Liver (tissue), 9 donors: ENCODE data around the gene APOL4. TPM values are rescaled to one million over a fixed set of nuclear protein-coding genes. Genes with fewer than 3 reads are reported as not detected.
A peak's percentile ranks its signal among the peaks of the same experiment; 100 is the strongest.

Experiments used
- DNase-seq: peaks from one replicate; pipeline ENCODE4 v3.0.0-alpha.2; 2017; ENCODE audit warnings: low spot score
- H3K27ac ChIP-seq, 2 donors: one replicate each; pipeline ENCODE4 v1.7.0; 2013; ENCODE audit warnings: inconsistent platforms in 2 of 2, low read length in 2 of 2, control low read depth in 1 of 2, low read depth in 1 of 2, mild to moderate bottlenecking in 1 of 2
- H3K27me3 ChIP-seq, 4 donors: one replicate each; pipeline versions ENCODE4 v1.6.1 to v1.7.0; 2013; ENCODE audit warnings: low read length in 3 of 4, inconsistent platforms in 1 of 4, mild to moderate bottlenecking in 1 of 4, moderate library complexity in 1 of 4; ENCODE audit not compliant: control insufficient read depth in 4 of 4, insufficient read depth in 4 of 4
- H3K36me3 ChIP-seq, 4 donors: one replicate each; pipeline versions ENCODE4 v1.6.1 to v1.7.0; 2013; ENCODE audit warnings: low read length in 3 of 4, mild to moderate bottlenecking in 3 of 4, low read depth in 1 of 4, moderate library complexity in 1 of 4; ENCODE audit not compliant: control insufficient read depth in 4 of 4, insufficient read depth in 3 of 4
- H3K4me1 ChIP-seq, 4 donors: one replicate each; pipeline versions ENCODE4 v1.6.1 to v1.7.0; 2013; ENCODE audit warnings: low read length in 3 of 4, mild to moderate bottlenecking in 3 of 4, moderate library complexity in 1 of 4; ENCODE audit not compliant: control insufficient read depth in 4 of 4, insufficient read depth in 4 of 4
- H3K4me3 ChIP-seq, 3 donors: one replicate each; pipeline versions ENCODE4 v1.6.1 to v1.7.0; 2013; ENCODE audit warnings: low read length in 3 of 3, control low read depth in 1 of 3, low read depth in 1 of 3, mild to moderate bottlenecking in 1 of 3
- H3K9ac ChIP-seq, 2 donors: one replicate each; pipeline ENCODE4 v1.7.0; 2013; ENCODE audit warnings: low read length in 2 of 2, mild to moderate bottlenecking in 2 of 2, moderate library complexity in 2 of 2, control low read depth in 1 of 2, low read depth in 1 of 2
- H3K9me3 ChIP-seq, 4 donors: one replicate each; pipeline versions ENCODE4 v1.6.1 to v1.7.0; 2013; ENCODE audit warnings: low read length in 3 of 4; ENCODE audit not compliant: control insufficient read depth in 4 of 4
- EGR1 ChIP-seq, 2 donors: IDR thresholded peaks; 2 replicates each; pipeline ENCODE4 v1.6.1; 2016 to 2018; ENCODE audit warnings: antibody characterized with exemption in 2 of 2, low read depth in 2 of 2
- FOXA1 ChIP-seq: IDR thresholded peaks from 2 replicates; pipeline ENCODE4 v1.6.1; 2016; ENCODE audit warnings: antibody characterized with exemption
- FOXA2 ChIP-seq: IDR thresholded peaks from 2 replicates; pipeline ENCODE4 v1.6.1; 2016; ENCODE audit warnings: antibody characterized with exemption
- GABPA ChIP-seq, 2 donors: IDR thresholded peaks in 1 of 2; conservative IDR thresholded peaks in 1 of 2; 2 replicates each; pipeline ENCODE4 v1.6.1; 2016; ENCODE audit warnings: antibody characterized with exemption in 2 of 2, mild to moderate bottlenecking in 1 of 2, moderate library complexity in 1 of 2
- HNF4A ChIP-seq, 2 donors: conservative IDR thresholded peaks; 2 replicates each; pipeline ENCODE4 v1.6.1; 2016; ENCODE audit warnings: antibody characterized with exemption in 2 of 2, mild to moderate bottlenecking in 2 of 2
- HNF4G ChIP-seq: IDR thresholded peaks from 2 replicates; pipeline ENCODE4 v1.6.1; 2016; ENCODE audit warnings: antibody characterized with exemption
- JUND ChIP-seq, 2 donors: IDR thresholded peaks; 2 replicates each; pipeline ENCODE4 v1.6.1; 2016; ENCODE audit warnings: antibody characterized with exemption in 2 of 2
- NR2F2 ChIP-seq: IDR thresholded peaks from 2 replicates; pipeline ENCODE4 v1.6.1; 2016; ENCODE audit warnings: antibody characterized with exemption
- RAD21 ChIP-seq, 2 donors: IDR thresholded peaks; 2 replicates each; pipeline ENCODE4 v1.6.1; 2016; ENCODE audit warnings: antibody characterized with exemption in 2 of 2, mild to moderate bottlenecking in 2 of 2
- RXRA ChIP-seq, 2 donors: IDR thresholded peaks; 2 replicates each; pipeline ENCODE4 v1.6.1; 2017 to 2018; ENCODE audit warnings: antibody characterized with exemption in 2 of 2, mild to moderate bottlenecking in 1 of 2
- SP1 ChIP-seq: IDR thresholded peaks from 2 replicates; pipeline ENCODE4 v1.6.1; 2018; ENCODE audit warnings: antibody characterized with exemption, mild to moderate bottlenecking
- TAF1 ChIP-seq: conservative IDR thresholded peaks from 2 replicates; pipeline ENCODE4 v1.6.1; 2016; ENCODE audit warnings: antibody characterized with exemption, mild to moderate bottlenecking
- YY1 ChIP-seq: IDR thresholded peaks from 2 replicates; pipeline ENCODE4 v1.6.1; 2016; ENCODE audit warnings: antibody characterized with exemption, mild to moderate bottlenecking
- WGBS: extraction: QIAGEN DNeasy Blood & Tissue Kit; methylation state at CpG from one replicate; pipeline ENCODE4 v1.1.7; 2013; 5-methylcytosine and 5-hydroxymethylcytosine counted together
- polyA plus RNA-seq, 2 donors: library from polyadenylated mRNA; stranded (reverse) in 1 of 2; unstranded in 1 of 2; fragments of 200-250 nt in 1 of 2; fragments of >200 nt in 1 of 2; fragmentation: Nextera tagmentation in 1 of 2; extraction: Ambion mirVana in 1 of 2; gene quantifications; one replicate each; pipeline versions ENCODE4 v1.2.1 to v1.2.3, GENCODE V29; 2013 to 2015
- total RNA-seq, 2 donors: library from RNA; depleted of rRNA; stranded (reverse); fragments of >200 nt; gene quantifications; one replicate each; pipeline ENCODE4 v1.2.3, GENCODE V29; 2014
- TF ChIP-seq, protein P1 (sequence below): IDR thresholded peaks from 2 replicates; pipeline ENCODE4 v1.6.1; 2016; ENCODE audit warnings: antibody characterized with exemption
- TF ChIP-seq, protein P2 (sequence below): fragments of 150-350 bp; IDR thresholded peaks from 2 replicates; pipeline ENCODE4 v1.5.1; 2017; ENCODE audit warnings: improper control_type of control experiment, low read depth, low read length; ENCODE audit not compliant: missing input control
- TF ChIP-seq, protein P3 (sequence below): IDR thresholded peaks from 2 replicates; pipeline ENCODE4 v1.6.1; 2016; ENCODE audit warnings: antibody characterized with exemption
- TF ChIP-seq, protein P4 (sequence below): IDR thresholded peaks from 2 replicates; pipeline ENCODE4 v1.6.1; 2016; ENCODE audit warnings: antibody characterized with exemption
- TF ChIP-seq, protein P5 (sequence below): IDR thresholded peaks from 2 replicates; pipeline ENCODE4 v1.6.1; 2016; ENCODE audit warnings: antibody characterized with exemption, mild to moderate bottlenecking
- donor health status: healthy.
- donor health status: healthy.
- donor health status: healthy.
- donor health status: healthy.
- donor health status: healthy.

The APOL4 gene
- total and polyA plus RNA-seq, 4 donors = 0.59 to 2.3 (median 1.8) TPM

DNA sequence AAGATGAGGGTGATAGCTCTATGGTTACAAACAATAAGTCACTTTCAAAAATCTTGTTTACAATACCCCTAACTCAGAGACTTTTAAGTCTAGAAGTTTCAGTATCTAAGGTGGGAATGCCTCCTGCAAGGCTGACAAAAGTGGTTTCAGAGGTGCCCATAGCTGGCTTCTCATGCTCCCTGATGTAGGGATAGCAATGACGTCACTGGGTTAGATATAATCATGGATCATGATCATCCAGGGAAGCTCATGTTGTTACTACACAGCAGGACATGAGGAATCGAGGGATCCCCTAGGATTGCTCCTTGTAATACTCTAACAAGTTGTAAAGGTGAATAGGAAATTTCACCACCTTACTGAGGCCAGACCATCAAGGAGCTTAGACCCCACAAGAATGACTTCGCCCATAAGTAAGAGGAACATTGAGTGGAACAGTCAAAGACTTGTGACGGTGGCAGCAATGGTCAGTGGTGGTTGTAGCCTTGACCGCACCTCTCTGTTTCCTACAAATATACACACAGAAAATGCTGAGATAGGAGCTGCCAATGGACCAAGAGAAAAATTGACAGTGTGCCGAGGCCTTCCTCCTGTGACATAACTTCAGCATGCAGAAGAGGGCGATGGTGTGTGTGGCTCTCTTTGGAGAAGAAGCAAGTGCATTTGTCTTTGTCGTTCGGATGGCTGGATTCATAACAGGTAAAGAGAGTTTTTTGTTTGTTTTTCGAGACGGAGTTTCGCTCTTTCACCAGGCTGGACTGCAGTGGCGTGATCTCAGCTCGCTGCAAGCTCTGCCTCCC, 15.6 kb downstream of the APOL4 start:
- no peaks in the 10 kb centered on the region for H3K36me3 ChIP-seq
- no peak overlapping the region for H3K27ac ChIP-seq
- H3K9ac ChIP-seq = no peak overlapping the region
- TF ChIP-seq JUND (IDR thresholded peaks at IDR 0.05) = no peak
- no peak for TF ChIP-seq HNF4G
- peak in 1 of 2 donors; percentile 25 for TF ChIP-seq RAD21 (IDR thresholded peaks at IDR 0.05)
- TF ChIP-seq, protein P1, sequence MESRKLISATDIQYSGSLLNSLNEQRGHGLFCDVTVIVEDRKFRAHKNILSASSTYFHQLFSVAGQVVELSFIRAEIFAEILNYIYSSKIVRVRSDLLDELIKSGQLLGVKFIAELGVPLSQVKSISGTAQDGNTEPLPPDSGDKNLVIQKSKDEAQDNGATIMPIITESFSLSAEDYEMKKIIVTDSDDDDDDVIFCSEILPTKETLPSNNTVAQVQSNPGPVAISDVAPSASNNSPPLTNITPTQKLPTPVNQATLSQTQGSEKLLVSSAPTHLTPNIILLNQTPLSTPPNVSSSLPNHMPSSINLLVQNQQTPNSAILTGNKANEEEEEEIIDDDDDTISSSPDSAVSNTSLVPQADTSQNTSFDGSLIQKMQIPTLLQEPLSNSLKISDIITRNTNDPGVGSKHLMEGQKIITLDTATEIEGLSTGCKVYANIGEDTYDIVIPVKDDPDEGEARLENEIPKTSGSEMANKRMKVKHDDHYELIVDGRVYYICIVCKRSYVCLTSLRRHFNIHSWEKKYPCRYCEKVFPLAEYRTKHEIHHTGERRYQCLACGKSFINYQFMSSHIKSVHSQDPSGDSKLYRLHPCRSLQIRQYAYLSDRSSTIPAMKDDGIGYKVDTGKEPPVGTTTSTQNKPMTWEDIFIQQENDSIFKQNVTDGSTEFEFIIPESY = no peak
- TF ChIP-seq SP1 = no peak
- TF ChIP-seq GABPA (IDR thresholded peaks at IDR 0.05 in 1 of 2, conservative IDR thresholded peaks at IDR 0.05 in 1 of 2) = no peak
- no peaks in the 10 kb centered on the region for H3K9me3 ChIP-seq
- H3K27me3 ChIP-seq = no peaks in the 10 kb centered on the region
- no peaks in the 10 kb centered on the region for H3K4me1 ChIP-seq
- 89% methylated on average over 14 of the region's 14 CpGs for WGBS
- no peak for DNase-seq
- no peak overlapping the region for H3K4me3 ChIP-seq

DNA sequence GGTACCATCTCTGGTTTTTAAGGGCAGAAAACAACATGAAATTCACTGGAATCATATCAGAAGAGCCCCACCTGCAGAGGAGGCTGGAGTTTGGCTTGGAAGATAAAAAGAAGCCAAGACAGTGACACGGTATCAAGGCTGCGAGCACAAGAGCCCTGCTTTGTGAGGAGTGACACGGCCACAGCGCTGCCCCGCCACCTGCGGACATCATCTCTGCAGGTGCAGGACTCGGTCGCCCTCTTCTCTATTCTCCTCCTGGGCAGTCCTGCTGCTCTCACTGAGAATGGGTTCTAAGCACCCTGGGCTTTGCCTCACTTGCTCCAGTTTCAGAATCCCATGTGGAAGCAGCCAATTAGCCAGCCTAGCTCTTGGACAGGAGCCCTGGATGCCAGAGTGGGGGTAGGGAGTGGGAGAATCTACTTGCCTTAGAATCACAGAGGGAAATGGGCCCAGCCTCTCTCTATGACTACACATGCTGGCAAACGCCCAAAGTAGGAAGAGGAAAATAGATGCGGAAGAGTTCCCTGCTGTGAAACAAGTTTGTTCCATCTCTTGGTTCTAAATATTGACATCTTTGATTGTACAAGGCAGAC, 17.1 kb downstream of the APOL4 start:
- Histone ChIP-seq H3K36me3 (no peaks in the 10 kb centered on the region), H3K9me3 (no peaks in the 10 kb centered on the region), H3K27me3 (no peaks in the 10 kb centered on the region), H3K27ac (no peak overlapping the region), H3K4me3 (no peak overlapping the region), H3K4me1 (peaks cover 0 to 3% (median 0%) of the 10 kb centered on the region in 4 donors), H3K9ac (no peak overlapping the region)
- WGBS = 83% methylated on average over 10 of the region's 10 CpGs
- TF ChIP-seq YY1 = no peak
- TF ChIP-seq, protein P2, sequence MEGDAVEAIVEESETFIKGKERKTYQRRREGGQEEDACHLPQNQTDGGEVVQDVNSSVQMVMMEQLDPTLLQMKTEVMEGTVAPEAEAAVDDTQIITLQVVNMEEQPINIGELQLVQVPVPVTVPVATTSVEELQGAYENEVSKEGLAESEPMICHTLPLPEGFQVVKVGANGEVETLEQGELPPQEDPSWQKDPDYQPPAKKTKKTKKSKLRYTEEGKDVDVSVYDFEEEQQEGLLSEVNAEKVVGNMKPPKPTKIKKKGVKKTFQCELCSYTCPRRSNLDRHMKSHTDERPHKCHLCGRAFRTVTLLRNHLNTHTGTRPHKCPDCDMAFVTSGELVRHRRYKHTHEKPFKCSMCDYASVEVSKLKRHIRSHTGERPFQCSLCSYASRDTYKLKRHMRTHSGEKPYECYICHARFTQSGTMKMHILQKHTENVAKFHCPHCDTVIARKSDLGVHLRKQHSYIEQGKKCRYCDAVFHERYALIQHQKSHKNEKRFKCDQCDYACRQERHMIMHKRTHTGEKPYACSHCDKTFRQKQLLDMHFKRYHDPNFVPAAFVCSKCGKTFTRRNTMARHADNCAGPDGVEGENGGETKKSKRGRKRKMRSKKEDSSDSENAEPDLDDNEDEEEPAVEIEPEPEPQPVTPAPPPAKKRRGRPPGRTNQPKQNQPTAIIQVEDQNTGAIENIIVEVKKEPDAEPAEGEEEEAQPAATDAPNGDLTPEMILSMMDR = no peak
- TF ChIP-seq, protein P1 = no peak
- no peak for TF ChIP-seq TAF1
- TF ChIP-seq JUND (IDR thresholded peaks at IDR 0.05) = no peak
- TF ChIP-seq RAD21 (IDR thresholded peaks at IDR 0.05) = no peak
- TF ChIP-seq SP1 = no peak
- TF ChIP-seq FOXA2 = no peak
- TF ChIP-seq, protein P3, sequence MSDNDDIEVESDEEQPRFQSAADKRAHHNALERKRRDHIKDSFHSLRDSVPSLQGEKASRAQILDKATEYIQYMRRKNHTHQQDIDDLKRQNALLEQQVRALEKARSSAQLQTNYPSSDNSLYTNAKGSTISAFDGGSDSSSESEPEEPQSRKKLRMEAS = no peak
- no peak for TF ChIP-seq FOXA1
- no peak for TF ChIP-seq EGR1 (IDR thresholded peaks at IDR 0.05; ENCODE audit: low read depth in 2 of 2)
- no peak for TF ChIP-seq RXRA (IDR thresholded peaks at IDR 0.05)
- TF ChIP-seq NR2F2 = no peak
- TF ChIP-seq, protein P4, sequence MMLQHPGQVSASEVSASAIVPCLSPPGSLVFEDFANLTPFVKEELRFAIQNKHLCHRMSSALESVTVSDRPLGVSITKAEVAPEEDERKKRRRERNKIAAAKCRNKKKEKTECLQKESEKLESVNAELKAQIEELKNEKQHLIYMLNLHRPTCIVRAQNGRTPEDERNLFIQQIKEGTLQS = no peak
- TF ChIP-seq, protein P5, sequence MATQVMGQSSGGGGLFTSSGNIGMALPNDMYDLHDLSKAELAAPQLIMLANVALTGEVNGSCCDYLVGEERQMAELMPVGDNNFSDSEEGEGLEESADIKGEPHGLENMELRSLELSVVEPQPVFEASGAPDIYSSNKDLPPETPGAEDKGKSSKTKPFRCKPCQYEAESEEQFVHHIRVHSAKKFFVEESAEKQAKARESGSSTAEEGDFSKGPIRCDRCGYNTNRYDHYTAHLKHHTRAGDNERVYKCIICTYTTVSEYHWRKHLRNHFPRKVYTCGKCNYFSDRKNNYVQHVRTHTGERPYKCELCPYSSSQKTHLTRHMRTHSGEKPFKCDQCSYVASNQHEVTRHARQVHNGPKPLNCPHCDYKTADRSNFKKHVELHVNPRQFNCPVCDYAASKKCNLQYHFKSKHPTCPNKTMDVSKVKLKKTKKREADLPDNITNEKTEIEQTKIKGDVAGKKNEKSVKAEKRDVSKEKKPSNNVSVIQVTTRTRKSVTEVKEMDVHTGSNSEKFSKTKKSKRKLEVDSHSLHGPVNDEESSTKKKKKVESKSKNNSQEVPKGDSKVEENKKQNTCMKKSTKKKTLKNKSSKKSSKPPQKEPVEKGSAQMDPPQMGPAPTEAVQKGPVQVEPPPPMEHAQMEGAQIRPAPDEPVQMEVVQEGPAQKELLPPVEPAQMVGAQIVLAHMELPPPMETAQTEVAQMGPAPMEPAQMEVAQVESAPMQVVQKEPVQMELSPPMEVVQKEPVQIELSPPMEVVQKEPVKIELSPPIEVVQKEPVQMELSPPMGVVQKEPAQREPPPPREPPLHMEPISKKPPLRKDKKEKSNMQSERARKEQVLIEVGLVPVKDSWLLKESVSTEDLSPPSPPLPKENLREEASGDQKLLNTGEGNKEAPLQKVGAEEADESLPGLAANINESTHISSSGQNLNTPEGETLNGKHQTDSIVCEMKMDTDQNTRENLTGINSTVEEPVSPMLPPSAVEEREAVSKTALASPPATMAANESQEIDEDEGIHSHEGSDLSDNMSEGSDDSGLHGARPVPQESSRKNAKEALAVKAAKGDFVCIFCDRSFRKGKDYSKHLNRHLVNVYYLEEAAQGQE = no peak
- no peak for TF ChIP-seq HNF4G
- TF ChIP-seq GABPA (IDR thresholded peaks at IDR 0.05 in 1 of 2, conservative IDR thresholded peaks at IDR 0.05 in 1 of 2) = no peak
- no peak for TF ChIP-seq HNF4A (conservative IDR thresholded peaks at IDR 0.05)
- no peak for DNase-seq
